ENCODE data around the gene PTPN14. TPM values are rescaled to one million over a fixed set of nuclear protein-coding genes. Genes with fewer than 3 reads are reported as not detected.

The PTPN14 gene
- total RNA-seq, 1 experiment from 2014 or later: 76.4 TPM

DNA sequence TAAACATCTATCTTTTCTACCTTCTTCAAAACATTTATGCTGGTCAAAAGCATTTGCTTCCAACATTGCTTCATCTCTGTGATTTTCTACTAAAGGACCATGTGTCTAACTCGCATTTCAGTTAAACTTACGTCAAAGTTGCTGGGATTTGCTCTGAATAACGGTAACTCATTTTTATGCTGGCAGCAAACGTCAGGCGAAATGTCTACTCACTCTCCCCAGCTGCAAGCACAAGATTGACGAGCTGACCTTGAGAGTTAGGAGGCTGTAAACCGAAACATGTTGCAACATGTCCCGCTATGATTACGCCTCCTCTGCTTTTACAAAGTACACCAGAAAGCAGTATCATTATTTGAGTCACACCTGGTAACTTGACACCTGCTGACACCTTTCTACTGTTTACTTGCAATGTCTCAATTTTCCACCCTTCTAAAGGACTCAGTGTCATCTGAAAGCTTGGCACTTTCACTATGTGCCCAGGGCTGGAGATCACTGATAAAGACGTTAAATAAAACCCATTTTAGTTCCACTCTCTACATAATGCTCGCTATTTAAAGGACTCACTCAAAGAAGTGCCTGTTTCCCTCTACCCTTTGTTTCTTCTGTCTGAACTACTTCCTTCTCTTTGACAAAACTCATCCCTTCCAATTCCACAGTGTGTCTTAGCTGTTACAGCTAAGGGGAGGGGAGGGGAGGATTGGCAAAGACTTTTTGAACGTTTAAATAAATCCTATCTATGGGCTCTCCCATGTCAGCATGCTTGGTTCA is 111.9 kb downstream of the PTPN14 start:
- no peak overlapping the region for H2AFZ ChIP-seq (ENCODE audit: low read length)
- H3K9me3 ChIP-seq (ENCODE audit: control insufficient read depth, low read depth, low read length): no peaks in the 10 kb centered on the region
- no peak overlapping the region for H3K23ac ChIP-seq (ENCODE audit: insufficient read length, low read depth, low read length)
- peak overlapping the region; percentile 51 for H2AK5ac ChIP-seq (ENCODE audit: insufficient read length, low read length)
- H3K9ac ChIP-seq (ENCODE audit: extremely low read depth, insufficient read length, low read length): peak overlapping the region; percentile 57
- H4K8ac ChIP-seq (replicated peaks; ENCODE audit: insufficient read length, low read depth, low read length): no peak overlapping the region
- no peak overlapping the region for H2BK15ac ChIP-seq (ENCODE audit: low read depth, low read length)
- DNase-seq: peak; percentile 49
- TF ChIP-seq, protein P1, sequence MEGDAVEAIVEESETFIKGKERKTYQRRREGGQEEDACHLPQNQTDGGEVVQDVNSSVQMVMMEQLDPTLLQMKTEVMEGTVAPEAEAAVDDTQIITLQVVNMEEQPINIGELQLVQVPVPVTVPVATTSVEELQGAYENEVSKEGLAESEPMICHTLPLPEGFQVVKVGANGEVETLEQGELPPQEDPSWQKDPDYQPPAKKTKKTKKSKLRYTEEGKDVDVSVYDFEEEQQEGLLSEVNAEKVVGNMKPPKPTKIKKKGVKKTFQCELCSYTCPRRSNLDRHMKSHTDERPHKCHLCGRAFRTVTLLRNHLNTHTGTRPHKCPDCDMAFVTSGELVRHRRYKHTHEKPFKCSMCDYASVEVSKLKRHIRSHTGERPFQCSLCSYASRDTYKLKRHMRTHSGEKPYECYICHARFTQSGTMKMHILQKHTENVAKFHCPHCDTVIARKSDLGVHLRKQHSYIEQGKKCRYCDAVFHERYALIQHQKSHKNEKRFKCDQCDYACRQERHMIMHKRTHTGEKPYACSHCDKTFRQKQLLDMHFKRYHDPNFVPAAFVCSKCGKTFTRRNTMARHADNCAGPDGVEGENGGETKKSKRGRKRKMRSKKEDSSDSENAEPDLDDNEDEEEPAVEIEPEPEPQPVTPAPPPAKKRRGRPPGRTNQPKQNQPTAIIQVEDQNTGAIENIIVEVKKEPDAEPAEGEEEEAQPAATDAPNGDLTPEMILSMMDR (conservative IDR thresholded peaks at IDR 0.05): no peak
- no peak overlapping the region for H3K56ac ChIP-seq (ENCODE audit: insufficient read length, low read depth, low read length)
- H2BK5ac ChIP-seq (ENCODE audit: insufficient read length, low read length): peak overlapping the region; percentile 1
- H3K18ac ChIP-seq (ENCODE audit: insufficient read length, low read depth, low read length): peak overlapping the region; percentile 41
- no peak overlapping the region for H3K4ac ChIP-seq (ENCODE audit: low read depth, low read length)
- H3K9me3 Mint-ChIP-seq: no peaks in the 10 kb centered on the region; a peak in 1 of 5 replicates
- no peaks in the 10 kb centered on the region for H3K23me2 ChIP-seq (ENCODE audit: insufficient read length, low read depth, low read length, poor library complexity, severe bottlenecking)
- H3K36me3 Mint-ChIP-seq (ENCODE audit: insufficient read depth in 1 of 3, low read depth in 3 of 3): peaks cover 0 to 5% (median 4%) of the 10 kb centered on the region in 3 experiments; a peak in 2 of 7 replicates
- H2BK12ac ChIP-seq (ENCODE audit: insufficient read length, low read depth, low read length): peak overlapping the region; percentile 69
- peaks cover 3% of the 10 kb centered on the region; the same call in 1 of the 2 replicates for H3K79me2 ChIP-seq (ENCODE audit: insufficient read depth, low read length)
- H3K27me3 ChIP-seq (ENCODE audit: insufficient read depth, low read length): no peaks in the 10 kb centered on the region
- H3K4me3 Mint-ChIP-seq: no peak overlapping the region; a peak in 1 of 5 replicates
- no peaks in the 10 kb centered on the region for H3K79me1 ChIP-seq (ENCODE audit: insufficient read depth, low read depth, low read length, poor library complexity, severe bottlenecking)
- H4K20me1 ChIP-seq (ENCODE audit: control insufficient read depth, insufficient read depth, insufficient read length): no peaks in the 10 kb centered on the region
- peaks cover 53 to 65% of the 10 kb centered on the region in 2 experiments for H3K4me1 Mint-ChIP-seq
- no peak overlapping the region for H2BK20ac ChIP-seq (ENCODE audit: low read depth, low read length, poor library complexity, severe bottlenecking)
- peaks cover 12% of the 10 kb centered on the region; the same call in 1 of the 2 replicates for H3K4me1 ChIP-seq (ENCODE audit: insufficient read depth, low read length)
- H3T11ph ChIP-seq (ENCODE audit: low read length): peak overlapping the region; percentile 56
- no CpG with 5 or more reads among the region's 12 CpGs for WGBS (ENCODE audit: extremely low coverage, insufficient read length, low lambda C conversion rate)
- peak overlapping the region; percentile 5 for H4K91ac ChIP-seq (ENCODE audit: insufficient read length, low read depth, low read length)
- H3K27ac ChIP-seq (ENCODE audit: insufficient read length, low read depth, low read length): peak overlapping the region; percentile 96
- H3K4me2 ChIP-seq (ENCODE audit: insufficient read depth, insufficient read length, low read length): peak overlapping the region; percentile 20
- no peak overlapping the region for H3K14ac ChIP-seq (ENCODE audit: insufficient read depth, low read length)
- no peaks in the 10 kb centered on the region for H3K27me3 Mint-ChIP-seq (ENCODE audit: low read depth)
- no peak overlapping the region for H2BK120ac ChIP-seq (ENCODE audit: low read depth, low read length, poor library complexity, severe bottlenecking)
- H4K5ac ChIP-seq (ENCODE audit: insufficient read length, low read depth, low read length): peak overlapping the region; percentile 13
- H3K27ac Mint-ChIP-seq: peak overlapping the region; percentile 68 to 96 (median 95)
